22Rv1 (cell line): Measurements from ENCODE around the gene BUD13.

Experiments used
- H3K27ac ChIP-seq: fragments of 450-650 bp; 2 replicates; pipeline ENCODE4 v1.5.1; 2017
- CTCF ChIP-seq: fragments of 450-650 bp; IDR thresholded peaks from 2 replicates; pipeline ENCODE4 v1.5.1; 2017; ENCODE audit warnings: mild to moderate bottlenecking
- ZFX ChIP-seq: fragments of 450-650 bp; IDR thresholded peaks from 2 replicates; pipeline ENCODE4 v1.6.1; 2017; ENCODE audit warnings: antibody characterized with exemption, borderline replicate concordance

BUD13 gene

GRCh38 chr11:116772443-116773202 is at the start of gene BUD13:
Gene BUD13, minus strand, starts transcription at chr11:116772987. Its CDS starts 23 bp downstream, at chr11:116772964.
- TF ChIP-seq ZFX (no peak), CTCF (no peak)
- peak within 1 kb of the TSS; percentile 87 for H3K27ac ChIP-seq

- TF ChIP-seq ZFX (no peak), CTCF (no peak)
- no peak overlapping the region for H3K27ac ChIP-seq
Observed at GRCh38 chr11:116822575-116822974, 49.8 kb upstream of the BUD13 start.

- TF ChIP-seq ZFX (no peak), CTCF (no peak)
- no peak overlapping the region for H3K27ac ChIP-seq
Observed at GRCh38 chr11:116821050-116821918, 48.5 kb upstream of the BUD13 start.

GRCh38 chr11:116819049-116819448 is 46.3 kb upstream of the BUD13 start:
- H3K27ac ChIP-seq, result no peak overlapping the region
- TF ChIP-seq ZFX, result no peak
- TF ChIP-seq CTCF, result no peak

- no peak for TF ChIP-seq CTCF
- no peak for TF ChIP-seq ZFX
- H3K27ac ChIP-seq, result no peak overlapping the region
Observed at GRCh38 chr11:116814502-116814901, 41.7 kb upstream of the BUD13 start.

GRCh38 chr11:116813781-116814471 is 41.1 kb upstream of the BUD13 start:
- H3K27ac ChIP-seq, result no peak overlapping the region
- no peak for TF ChIP-seq ZFX
- TF ChIP-seq CTCF, result no peak
